IMR-90 (cell line): ENCODE data around the gene ZNF410. TPM values are rescaled to one million over a fixed set of nuclear protein-coding genes. Genes with fewer than 3 reads are reported as not detected.

ENCODE experiments used
- ATAC-seq: fragments of 200-7000 bp; cut with Tn5 transposase; 2 replicates; pipeline ENCODE4 v1.9.1; 2020; ENCODE audit warnings: low read depth, mild to moderate bottlenecking, moderate library complexity
- Bru-seq: library from RNA; stranded (reverse); fragments of 400-500 nt; gene quantifications from one replicate; lab custom pipeline; 2021; lab: Mats Ljungman, UMichigan
- BruChase-seq, 2 experiments: library from RNA; stranded (reverse); fragments of 400-500 nt; gene quantifications; one replicate each; lab custom pipeline; 2021; lab: Mats Ljungman, UMichigan
- BruUV-seq: library from RNA; stranded (reverse); fragments of 400-500 nt; replicated peaks from 2 replicates; lab custom pipeline; 2021; lab: Mats Ljungman, UMichigan
- CTCF ChIA-PET: fragments of 300-600 bp; formaldehyde crosslinking; extraction: SDS; loops from one replicate; lab custom pipeline; 2021; ENCODE audit warnings: antibody characterized with exemption; lab: Yijun Ruan, JAX
- POLR2A ChIA-PET: fragments of 300-600 bp; sonication (Branson Sonifier 250); formaldehyde crosslinking; loops from one replicate; lab custom pipeline; 2022; ENCODE audit warnings: antibody characterized with exemption; ENCODE audit not compliant: unreplicated experiment; lab: Charles Lee
- DNase-seq: peaks from one replicate; pipeline ENCODE4 v3.0.0; 2013
- H2AFZ ChIP-seq: replicated peaks from 2 replicates; pipeline ENCODE3; 2013; ENCODE audit warnings: low read length, mild to moderate bottlenecking; ENCODE audit not compliant: poor library complexity
- H2AK5ac ChIP-seq: 2 replicates; pipeline ENCODE4 v1.6.1; 2013; ENCODE audit warnings: low read depth, low read length, inconsistent platforms
- H2AK9ac ChIP-seq: replicated peaks from 2 replicates; pipeline ENCODE3; 2013; ENCODE audit warnings: mild to moderate bottlenecking, low read depth, low read length, moderate library complexity; ENCODE audit not compliant: poor library complexity
- H2BK120ac ChIP-seq: 2 replicates; pipeline ENCODE4 v1.6.1; 2013; ENCODE audit warnings: low read depth, low read length, inconsistent platforms
- H2BK15ac ChIP-seq: 3 replicates; pipeline ENCODE4 v1.6.1; 2013; ENCODE audit warnings: low read depth, low read length, inconsistent platforms
- H2BK20ac ChIP-seq: 2 replicates; pipeline ENCODE4 v1.6.1; 2013; ENCODE audit warnings: low read depth, mild to moderate bottlenecking, inconsistent platforms, low read length, moderate library complexity
- H2BK5ac ChIP-seq: 2 replicates; pipeline ENCODE4 v1.6.1; 2013; ENCODE audit warnings: mild to moderate bottlenecking, low read depth, low read length, inconsistent platforms; ENCODE audit not compliant: poor library complexity, severe bottlenecking
- H3K14ac ChIP-seq: replicated peaks from 2 replicates; pipeline ENCODE4 v1.6.1; 2013; ENCODE audit warnings: low read depth, low read length, inconsistent platforms
- H3K18ac ChIP-seq: 2 replicates; pipeline ENCODE4 v1.6.1; 2013; ENCODE audit warnings: low read depth, low read length, control low read depth
- H3K23ac ChIP-seq: 2 replicates; pipeline ENCODE4 v1.6.1; 2013; ENCODE audit warnings: low read depth, low read length, inconsistent platforms
- H3K27ac ChIP-seq: 2 replicates; pipeline ENCODE4 v1.5.1; 2013; ENCODE audit warnings: mild to moderate bottlenecking, control low read depth, low read length; ENCODE audit not compliant: insufficient read depth
- H3K27me3 ChIP-seq: 2 replicates; pipeline ENCODE4 v1.6.1; 2013; ENCODE audit warnings: low read length; ENCODE audit not compliant: control insufficient read depth, insufficient read depth
- H3K36me3 ChIP-seq: 2 replicates; pipeline ENCODE4 v1.6.1; 2013; ENCODE audit warnings: low read length, mixed read lengths; ENCODE audit not compliant: control insufficient read depth, insufficient read depth
- H3K4ac ChIP-seq: 2 replicates; pipeline ENCODE4 v1.6.1; 2013; ENCODE audit warnings: low read depth, low read length, inconsistent platforms
- H3K4me1 ChIP-seq: 2 replicates; pipeline ENCODE4 v1.6.1; 2013; ENCODE audit warnings: low read length, mixed read lengths; ENCODE audit not compliant: control insufficient read depth, insufficient read depth
- H3K4me2 ChIP-seq: 2 replicates; pipeline ENCODE4 v1.6.1; 2013; ENCODE audit warnings: low read depth, mild to moderate bottlenecking, control low read depth, low read length, moderate library complexity
- H3K4me3 ChIP-seq: 2 replicates; pipeline ENCODE4 v1.5.1; 2013; ENCODE audit warnings: low read depth, mild to moderate bottlenecking, control low read depth, low read length, moderate library complexity; ENCODE audit not compliant: insufficient read depth
- H3K56ac ChIP-seq: 2 replicates; pipeline ENCODE4 v1.6.1; 2013; ENCODE audit warnings: low read length, inconsistent platforms; ENCODE audit not compliant: insufficient read depth; ENCODE audit errors: extremely low read depth
- H3K79me1 ChIP-seq, 2 experiments: 2 replicates each; pipeline ENCODE4 v1.6.1; 2013; ENCODE audit warnings: low read length in 2 of 2, inconsistent platforms in 1 of 2, low read depth in 1 of 2
- H3K9ac ChIP-seq: 2 replicates; pipeline ENCODE4 v1.6.1; 2013; ENCODE audit warnings: low read depth, low read length, control low read depth
- H3K9me1 ChIP-seq: 2 replicates; pipeline ENCODE4 v1.6.1; 2013; ENCODE audit warnings: low read length, inconsistent platforms; ENCODE audit not compliant: insufficient read depth
- H3K9me3 ChIP-seq: 2 replicates; pipeline ENCODE4 v1.6.1; 2013; ENCODE audit warnings: low read length; ENCODE audit not compliant: control insufficient read depth, insufficient read depth
- H4K20me1 ChIP-seq: 2 replicates; pipeline ENCODE4 v1.6.1; 2013; ENCODE audit warnings: low read length, inconsistent platforms; ENCODE audit not compliant: insufficient read depth
- H4K5ac ChIP-seq: 2 replicates; pipeline ENCODE4 v1.6.1; 2013; ENCODE audit warnings: mild to moderate bottlenecking, low read depth, low read length, control low read depth
- H4K8ac ChIP-seq, 2 experiments: 2 replicates each; pipeline ENCODE4 v1.6.1; 2013; ENCODE audit warnings: low read depth in 2 of 2, low read length in 2 of 2, control low read depth in 1 of 2, inconsistent platforms in 1 of 2
- H4K91ac ChIP-seq: 2 replicates; pipeline ENCODE4 v1.6.1; 2013; ENCODE audit warnings: low read depth, low read length, inconsistent platforms; ENCODE audit not compliant: insufficient read depth
- BHLHE40 ChIP-seq: fragments of 150-350 bp; IDR thresholded peaks from 2 replicates; pipeline ENCODE4 v1.6.1; 2016; ENCODE audit warnings: mild to moderate bottlenecking, low read depth, low read length
- CEBPB ChIP-seq: IDR thresholded peaks from 2 replicates; pipeline ENCODE4 v1.6.1; 2012; ENCODE audit warnings: low read depth, low read length, improper control_type of control experiment
- CHD1 ChIP-seq: IDR thresholded peaks from 2 replicates; pipeline ENCODE4 v1.6.1; 2012; ENCODE audit warnings: low read depth, low read length, improper control_type of control experiment
- ELK1 ChIP-seq: fragments of 150-350 bp; IDR thresholded peaks from 2 replicates; pipeline ENCODE4 v1.6.1; 2016; ENCODE audit warnings: low read depth, mild to moderate bottlenecking, low read length, moderate library complexity, borderline replicate concordance
- MAFK ChIP-seq: IDR thresholded peaks from 2 replicates; pipeline ENCODE4 v1.6.1; 2012; ENCODE audit warnings: low read depth, low read length, improper control_type of control experiment
- MAZ ChIP-seq: IDR thresholded peaks from 2 replicates; pipeline ENCODE4 v1.6.1; 2012; ENCODE audit warnings: low read depth, mild to moderate bottlenecking, low read length, improper control_type of control experiment, moderate library complexity, borderline replicate concordance
- MXI1 ChIP-seq: IDR thresholded peaks from 2 replicates; pipeline ENCODE4 v1.6.1; 2012; ENCODE audit warnings: low read depth, mild to moderate bottlenecking, low read length, moderate library complexity, borderline replicate concordance
- NFE2L2 ChIP-seq: fragments of 150-350 bp; IDR thresholded peaks from 2 replicates; pipeline ENCODE4 v1.6.1; 2016; ENCODE audit warnings: low read depth, mild to moderate bottlenecking, low read length
- POLR2A ChIP-seq: IDR thresholded peaks from 2 replicates; pipeline ENCODE4 v1.6.1; 2012; ENCODE audit warnings: mild to moderate bottlenecking, low read depth, low read length
- RAD21 ChIP-seq: IDR thresholded peaks from 2 replicates; pipeline ENCODE4 v1.6.1; 2012; ENCODE audit warnings: low read length, improper control_type of control experiment
- RFX5 ChIP-seq: IDR thresholded peaks from 2 replicates; pipeline ENCODE4 v1.8.0; 2012; ENCODE audit warnings: low read depth, mild to moderate bottlenecking, low read length, moderate library complexity
- USF2 ChIP-seq: fragments of 150-350 bp; IDR thresholded peaks from 2 replicates; pipeline ENCODE4 v1.6.1; 2017; ENCODE audit warnings: mild to moderate bottlenecking, antibody characterized with exemption, low read length, low read depth
- WGBS, 2 experiments: methylation state at CpG; one replicate each; pipeline versions ENCODE4 v1.1.5 to v1.1.7; 2013; ENCODE audit warnings: missing lambda C conversion rate in 2 of 2; ENCODE audit not compliant: insufficient read length in 1 of 2; ENCODE audit errors: extremely low coverage in 2 of 2; 5-methylcytosine and 5-hydroxymethylcytosine counted together
- dilution Hi-C: fragments of 300-500 bp; cut with HindIII; formaldehyde crosslinking; loops from one replicate; pipeline ENCODE4 v1.14.3; 2018; ENCODE audit warnings: low sequenced_read_pairs; ENCODE audit not compliant: unreplicated experiment
- in situ Hi-C: fragments of 300-500 bp; cut with MboI; formaldehyde crosslinking; loops from 3 replicates; pipeline ENCODE4 v1.14.3; 2019; ENCODE audit warnings: low sequenced_read_pairs, inconsistent platforms, mixed read lengths
- intact Hi-C: fragments of 100-400 bp; cut with micrococcal nuclease; formaldehyde crosslinking; loops from 2 replicates; pipeline ENCODE4 v1.10.0; 2022
- long read RNA-seq: library from polyadenylated mRNA; unstranded; transcript quantifications from one replicate; pipeline ENCODE4 v2.0.0, GENCODE V29; 2021; ENCODE audit not compliant: unreplicated experiment
- polyA plus RNA-seq, 3 experiments: library from polyadenylated mRNA; depleted of rRNA; stranded (reverse); fragments of >200 nt; gene quantifications; 2 replicates each; pipeline ENCODE4 v1.2.3, GENCODE V29; 2012; ENCODE audit warnings: low replicate concordance in 1 of 3
- total RNA-seq: library from RNA; depleted of rRNA; stranded (reverse); fragments of >200 nt; gene quantifications from 2 replicates; pipeline ENCODE4 v1.2.3, GENCODE V29; 2012; rRNA removed

The ZNF410 gene
- total RNA-seq (73.9 and 89.1 TPM in 2 replicates), polyA plus RNA-seq (2012; rRNA removed) (22.3 and 27.9 TPM in 2 replicates), Bru-seq, nascent RNA (percentile 88 among the genes with signal in this experiment), BruChase-seq, experiment 1, labeled RNA remaining after a 6-hour chase (percentile 76 among the genes with signal in this experiment), BruChase-seq, experiment 2, labeled RNA remaining after a 2-hour chase (percentile 64 among the genes with signal in this experiment)
- polyA plus RNA-seq (2012; cell fraction: cytosol; rRNA removed) = 8.7 and 13.6 TPM in 2 replicates
- 10.1 and 55.1 TPM in 2 replicates for polyA plus RNA-seq (2012; cell fraction: nucleus; rRNA removed; ENCODE audit: low replicate concordance)
- long read RNA-seq, transcript ZNF410-211 (12 exons, 2,601 nt) = major isoform, 52 of 79 reads
- long read RNA-seq, partial matches to known transcripts = 14 of 79 reads
- long read RNA-seq, other reads (novel, unspliced or antisense) = 12 of 79 reads

- peaks cover 0 to 22% of the 10 kb centered on the region in 2 experiments; a peak in 2 of 4 replicates for H3K79me1 ChIP-seq
- no peak within 1 kb of the TSS for H2BK20ac ChIP-seq
- no peaks in the 10 kb centered on the region for H3K9me3 ChIP-seq
- POLR2A ChIA-PET = interaction anchor here (0.6 to 1.6 kb wide), 4 partner anchors 15 to 103 kb away, joined by 5 to 18 read pairs (median 5); partner anchors contain the start of gene PTGR2
- dilution Hi-C loops (no loop called here), in situ Hi-C loops (no loop called here), intact Hi-C loops (loop anchor here (2.0 kb wide), 1 partner anchor 100 kb away; no protein-coding TSS in a partner anchor)
- no peaks in the 10 kb centered on the region for H3K36me3 ChIP-seq
- H4K5ac ChIP-seq = peak within 1 kb of the TSS; percentile 85
- peak within 1 kb of the TSS; percentile 84 to 86 for H4K8ac ChIP-seq
- DNase-seq (peak; percentile 98), ATAC-seq (peak; percentile 99)
- no TSS peak for BruUV-seq
- H3K18ac ChIP-seq = peak within 1 kb of the TSS; percentile 53
- H2BK5ac ChIP-seq = peak within 1 kb of the TSS; percentile 83
- peak within 1 kb of the TSS; percentile 81 for H3K27ac ChIP-seq
- peak within 1 kb of the TSS; percentile 81 for H2AFZ ChIP-seq
- CTCF ChIA-PET = no interaction called here
- peak within 1 kb of the TSS; percentile 80 for H2AK9ac ChIP-seq
- H3K56ac ChIP-seq = peak within 1 kb of the TSS; percentile 84
- peaks cover 31% of the 10 kb centered on the region for H4K20me1 ChIP-seq
- H3K9me1 ChIP-seq = no peaks in the 10 kb centered on the region; the same call in none of the 2 replicates
- H3K4me3 ChIP-seq = peak within 1 kb of the TSS; percentile 56
- WGBS, 2 experiments = 0% methylated on average over 26 of the region's 65 CpGs; no CpG with 5 or more reads in 1 of the 2 experiments
- H3K4me2 ChIP-seq = peak within 1 kb of the TSS; percentile 91
- peak within 1 kb of the TSS; percentile 83 for H3K23ac ChIP-seq
- peak within 1 kb of the TSS; percentile 64; the same call in 1 of the 3 replicates for H2BK15ac ChIP-seq
- peaks cover 2% of the 10 kb centered on the region; the same call in 1 of the 2 replicates for H3K4me1 ChIP-seq
- H3K27me3 ChIP-seq = no peaks in the 10 kb centered on the region
- peak within 1 kb of the TSS; percentile 69 for H3K4ac ChIP-seq
- peak within 1 kb of the TSS; percentile 85 for H4K91ac ChIP-seq
- peak within 1 kb of the TSS; percentile 78; the same call in 1 of the 2 replicates for H2AK5ac ChIP-seq
- H3K9ac ChIP-seq = peak within 1 kb of the TSS; percentile 92
- H2BK120ac ChIP-seq = peak within 1 kb of the TSS; percentile 45
- peak within 1 kb of the TSS; percentile 93 for H3K14ac ChIP-seq
- TF ChIP-seq MXI1 (peak; percentile 75), USF2 (0 out of 2 replicates have a peak, but pooled peaks have one; percentile 10), BHLHE40 (peak; percentile 84), CEBPB (peak; percentile 13; the same call in 1 of the 2 replicates), MAZ (peak; percentile 84; the same call in 1 of the 2 replicates), RFX5 (no peak), ELK1 (no peak; the same call in 1 of the 2 replicates), CHD1 (peak; percentile 31; the same call in 1 of the 2 replicates), POLR2A (peak; percentile 85), MAFK (peak; percentile 47; the same call in 1 of the 2 replicates), RAD21 (no peak), NFE2L2 (peak; percentile 12; the same call in 1 of the 2 replicates)
These were observed at the start of gene ZNF410 for GRCh38 chr14:73886449-73887317. TSS of gene ZNF410 (plus strand) at chr14:73886859. CDS start at chr14:73892176, 5,317 bp downstream.
